ENCODE results near the gene OR2C3.
"Not testable (repeated sequence)": the region's sequence is repeated elsewhere in the genome, so short reads cannot be mapped to it uniquely, and the experiment has no call there.

OR2C3 gene

DNA sequence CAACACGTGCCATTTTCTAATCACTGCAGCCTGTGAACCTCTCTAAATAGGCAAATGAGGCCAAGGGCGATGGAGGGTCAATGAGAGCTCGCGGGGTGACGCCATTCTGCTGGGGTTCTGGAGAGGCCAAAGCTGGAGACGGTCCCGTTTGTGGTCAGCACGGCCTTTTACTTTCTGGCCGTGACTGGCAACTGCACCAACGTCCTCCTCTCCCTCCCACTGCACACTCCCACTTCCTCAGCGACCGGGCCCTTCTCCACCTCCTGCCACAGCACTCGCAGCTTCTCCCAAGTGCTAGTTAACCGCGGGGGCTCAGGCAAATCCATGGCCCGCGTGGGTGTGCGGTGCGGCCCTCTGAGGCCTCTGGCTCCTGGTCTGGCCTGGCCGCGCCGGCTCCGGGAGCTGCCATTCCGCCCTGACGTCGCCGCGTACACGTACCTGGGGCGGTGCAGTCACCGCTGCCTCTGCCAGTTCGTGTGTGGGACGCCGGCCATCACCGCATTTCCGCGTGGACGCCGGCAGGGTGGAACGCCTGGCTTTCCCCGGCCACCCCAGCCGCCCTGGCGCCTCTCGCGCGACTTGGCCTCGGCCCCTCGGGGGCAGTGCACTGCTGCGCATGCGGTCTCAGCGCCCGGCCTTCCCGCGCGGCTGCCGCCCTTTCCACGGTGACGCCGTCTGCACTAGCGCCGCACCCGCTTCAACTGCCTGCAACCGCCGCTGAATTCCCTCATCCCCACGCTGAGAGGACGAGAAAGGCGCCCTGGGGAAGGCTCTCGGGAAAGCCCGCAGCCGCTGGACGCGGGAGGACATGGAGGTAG is 18.2 kb downstream of the OR2C3 start:
- DNase-seq = no peak

DNA sequence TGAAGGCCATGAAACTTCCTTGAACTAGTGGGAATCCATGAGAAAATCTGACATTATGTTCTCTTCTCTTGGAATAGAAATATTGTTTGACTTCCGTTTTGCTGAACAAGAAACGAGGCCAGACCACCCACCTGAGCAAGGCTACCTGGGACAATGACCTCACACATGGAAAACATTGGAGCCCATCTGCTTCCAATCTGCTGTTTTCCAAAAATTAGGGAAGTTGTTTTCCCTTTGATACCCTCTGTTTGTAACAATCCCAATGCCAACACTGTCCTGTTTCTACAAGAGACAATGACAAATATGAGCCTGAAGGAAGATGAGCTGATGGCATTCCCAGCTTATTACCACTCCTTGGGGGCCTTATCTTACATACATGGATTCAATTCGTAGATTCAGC is 29.4 kb downstream of the OR2C3 start:
- DNase-seq = no peak

DNA sequence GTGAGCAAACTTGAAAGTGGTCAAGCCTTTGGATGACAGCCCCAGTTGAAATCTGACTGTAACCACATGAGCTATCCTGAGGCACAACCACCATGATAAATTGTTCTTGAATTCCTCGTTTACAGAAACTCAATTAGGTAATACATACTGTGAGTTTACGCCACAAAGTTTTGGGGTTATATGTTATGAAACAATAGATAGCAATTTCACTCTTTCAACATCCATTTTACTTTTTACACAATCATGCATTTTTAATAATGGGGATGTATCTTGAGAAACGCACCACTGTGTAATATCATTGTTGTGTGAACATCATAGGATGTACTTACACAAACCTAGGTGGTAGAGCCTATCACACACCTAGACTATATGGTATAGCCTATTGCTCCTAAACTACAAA is 35.4 kb downstream of the OR2C3 start:
- DNase-seq = no peak

DNA sequence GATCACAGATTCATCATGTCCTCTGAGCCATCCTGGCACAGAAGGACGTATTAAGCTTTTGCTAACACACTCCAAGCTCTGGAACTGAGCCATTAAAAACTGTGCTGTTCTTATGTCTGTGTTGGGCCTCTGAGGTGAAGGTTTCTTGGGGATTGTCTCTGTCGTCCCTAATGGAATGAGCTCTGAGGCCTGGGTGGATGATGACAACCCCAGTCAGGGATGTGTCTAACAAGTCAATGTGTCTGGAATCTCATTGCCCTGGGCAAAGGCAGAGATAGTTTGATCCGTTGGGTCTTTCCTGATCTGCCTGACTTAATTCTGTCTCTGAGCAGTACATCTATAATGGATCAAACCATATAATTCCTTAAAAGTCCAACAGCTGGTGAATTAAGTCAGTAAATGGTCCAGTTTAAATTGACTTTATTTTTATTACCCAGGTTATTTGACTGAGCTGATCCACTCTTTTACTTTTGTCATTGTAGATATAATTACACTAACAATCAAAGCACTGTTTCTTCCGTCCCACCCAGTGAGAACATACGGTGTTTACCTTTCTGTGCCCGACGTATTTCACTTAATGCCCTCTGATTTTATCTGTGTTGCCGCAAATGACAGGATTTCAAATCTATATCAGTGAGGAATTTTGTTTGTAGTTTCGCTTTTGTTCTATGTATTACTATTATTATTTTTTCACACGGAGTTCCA is 39.5 kb downstream of the OR2C3 start:
- DNase-seq = no peak

DNA sequence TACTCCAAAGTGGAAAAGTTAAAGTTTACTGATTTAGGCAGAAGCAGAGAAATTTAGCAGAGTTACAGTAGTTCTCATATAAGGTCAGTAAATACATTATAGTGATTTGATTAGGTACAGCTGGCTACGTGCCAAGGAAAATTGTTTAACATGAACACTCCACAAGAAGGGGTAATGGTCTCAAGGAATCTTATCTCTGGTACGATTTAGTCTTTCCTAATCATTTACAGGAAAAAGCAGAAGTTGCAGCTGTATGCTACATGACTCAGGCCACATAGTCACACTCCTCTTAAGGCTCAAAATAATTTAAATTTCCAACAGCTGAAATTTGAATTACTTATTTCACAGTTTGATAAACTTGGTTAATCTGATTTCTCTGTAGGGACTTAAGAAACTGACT is 41.5 kb downstream of the OR2C3 start:
- no peak for DNase-seq

DNA sequence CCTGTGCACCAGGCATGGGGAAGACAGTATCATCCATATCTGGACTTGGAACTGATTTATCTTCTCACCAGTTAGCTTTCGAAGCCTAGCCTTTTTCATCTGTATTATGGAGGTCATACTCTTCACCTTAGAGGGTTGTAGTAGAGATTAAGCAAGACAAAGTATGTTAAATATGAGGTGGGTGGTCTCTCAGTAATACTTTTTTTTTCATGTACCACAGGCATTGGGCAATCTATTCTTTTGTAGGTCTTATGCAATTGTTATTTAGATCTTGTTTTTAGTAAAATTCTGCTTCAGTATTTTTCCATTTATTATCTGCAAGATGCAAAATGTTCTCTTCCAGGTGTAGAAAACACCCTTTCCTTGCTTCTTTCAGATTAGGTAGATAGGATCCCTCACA is 43.1 kb downstream of the OR2C3 start:
- DNase-seq = no peak

DNA sequence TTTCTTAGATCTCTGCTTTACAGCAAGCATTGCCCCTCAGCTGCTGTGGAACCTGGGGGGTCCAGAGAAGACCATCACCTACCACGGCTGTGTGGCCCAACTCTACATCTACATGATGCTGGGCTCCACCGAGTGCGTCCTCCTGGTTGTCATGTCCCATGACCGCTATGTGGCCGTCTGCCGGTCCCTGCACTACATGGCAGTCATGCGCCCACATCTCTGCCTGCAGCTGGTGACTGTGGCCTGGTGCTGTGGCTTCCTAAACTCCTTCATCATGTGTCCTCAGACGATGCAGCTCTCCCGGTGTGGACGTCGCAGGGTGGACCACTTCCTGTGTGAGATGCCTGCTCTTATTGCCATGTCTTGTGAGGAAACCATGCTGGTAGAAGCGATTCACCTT is 44.9 kb downstream of the OR2C3 start:
- no peak for DNase-seq

DNA sequence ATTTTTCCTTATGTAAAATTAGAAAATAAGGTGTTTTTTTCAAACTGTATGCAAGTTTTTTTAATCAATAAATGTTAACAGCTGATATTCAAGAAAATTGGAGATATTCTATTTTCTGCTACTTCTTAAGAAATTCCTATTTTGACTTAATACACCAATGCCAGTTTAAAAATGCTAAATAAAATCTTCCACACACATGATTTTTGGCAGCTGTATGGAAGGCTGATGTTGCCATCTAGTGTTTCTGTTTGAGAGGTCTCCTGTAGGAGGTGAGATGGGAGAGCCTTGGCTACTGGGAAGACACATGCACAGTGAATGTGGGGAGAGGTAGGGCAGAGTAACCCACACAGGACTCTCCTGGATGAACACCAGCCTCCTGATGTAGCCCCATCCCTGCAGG is 49.2 kb downstream of the OR2C3 start:
- peak; percentile 65 for DNase-seq

DNA sequence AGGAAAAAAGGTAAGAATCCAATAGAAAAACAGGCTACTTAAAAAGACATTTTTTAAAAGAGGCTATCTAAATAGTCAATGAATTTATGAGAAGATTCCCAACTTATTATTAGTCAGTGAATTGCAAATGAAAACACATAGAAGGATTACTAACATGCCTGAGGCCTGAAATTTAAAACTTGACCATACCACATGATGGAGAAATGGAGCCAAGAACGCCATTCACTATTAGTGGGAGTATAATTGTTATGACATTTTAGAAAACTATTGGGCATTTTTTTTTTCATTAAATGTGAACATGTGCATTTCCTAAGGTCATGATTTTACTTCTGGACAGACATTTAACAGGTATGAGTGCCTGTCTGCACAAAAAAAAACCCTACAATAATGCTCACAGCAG is 53.5 kb downstream of the OR2C3 start:
- DNase-seq = no peak

DNA sequence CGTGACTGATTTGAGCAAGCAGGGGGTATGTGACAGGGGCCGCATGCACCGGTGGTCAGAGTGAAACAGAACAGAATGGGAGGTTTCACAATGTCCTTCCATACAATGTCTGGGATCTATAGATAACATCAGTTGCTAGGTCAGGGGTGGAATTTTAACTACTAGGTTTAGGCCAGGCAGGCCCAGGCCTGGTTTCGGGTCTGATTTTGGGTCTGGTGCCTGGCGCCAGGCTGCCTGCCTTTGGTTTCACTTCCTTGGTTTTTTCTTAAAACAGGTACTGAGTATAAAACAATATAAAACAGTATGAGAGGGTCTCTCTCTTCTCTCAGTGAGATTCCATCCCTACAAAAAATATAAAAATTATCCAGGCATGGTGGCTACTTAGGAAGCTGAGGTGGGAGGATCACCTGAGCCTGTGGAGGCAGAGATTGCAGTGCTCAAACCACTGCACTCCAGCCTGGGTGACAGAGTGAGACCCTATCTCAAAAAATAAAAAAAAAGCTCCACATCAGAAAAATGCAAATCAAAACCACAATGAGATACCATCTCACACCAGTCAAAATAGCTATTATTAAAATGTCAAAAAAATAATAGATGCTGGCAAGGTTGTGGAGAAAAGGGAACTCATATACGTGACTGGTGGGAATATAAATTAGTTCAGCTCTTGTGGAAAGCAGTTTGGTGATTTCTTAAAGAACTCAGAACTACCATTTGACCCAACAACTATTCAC is 59.7 kb downstream of the OR2C3 start:
- DNase-seq = not testable (repeated sequence)

DNA sequence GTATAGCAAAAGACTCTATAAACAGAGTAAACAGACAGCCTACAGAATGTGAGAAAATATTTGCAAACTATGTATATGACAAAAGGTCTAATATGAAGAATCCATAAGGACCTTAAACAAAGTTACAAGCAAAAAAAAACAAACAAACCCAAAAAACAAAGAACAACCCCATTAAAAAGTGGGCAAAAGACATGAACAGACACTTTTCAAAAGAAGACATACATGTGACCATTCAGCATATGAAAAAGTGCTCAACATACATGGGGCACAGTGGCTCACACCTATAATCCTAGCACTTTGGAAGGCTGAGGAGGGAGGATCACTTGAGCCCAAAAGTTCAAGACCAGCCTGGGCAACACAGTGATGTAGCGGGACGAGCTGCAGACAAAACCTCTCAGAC is 60.4 kb downstream of the OR2C3 start:
- DNase-seq = no peak
